Nephron (organoid): ENCODE measurements around the gene TSPOAP1.

Source experiments
- H3K27ac Mint-ChIP-seq, 3 experiments: 2 replicates each; pipeline ENCODE4 v1.8.0; 2020; ENCODE audit warnings: mixed read lengths in 3 of 3, mild to moderate bottlenecking in 2 of 3, moderate library complexity in 1 of 3
- H3K27me3 Mint-ChIP-seq: 2 replicates; pipeline ENCODE4 v1.8.0; 2021; ENCODE audit warnings: low read depth, mild to moderate bottlenecking, moderate library complexity, mixed read lengths
- H3K36me3 Mint-ChIP-seq: 2 replicates; pipeline ENCODE4 v1.8.0; 2020; ENCODE audit warnings: low read depth, mixed read lengths
- H3K4me1 Mint-ChIP-seq: 2 replicates; pipeline ENCODE4 v1.8.0; 2020; ENCODE audit warnings: mixed read lengths
- H3K4me3 Mint-ChIP-seq, 3 experiments: 2 replicates each; pipeline ENCODE4 v1.8.0; 2020; ENCODE audit warnings: mild to moderate bottlenecking in 3 of 3, mixed read lengths in 3 of 3, moderate library complexity in 2 of 3
- H3K9me3 Mint-ChIP-seq: 2 replicates; pipeline ENCODE4 v1.8.0; 2020; ENCODE audit warnings: mixed read lengths
- CTCF ChIP-seq, 3 experiments: fragments of 200-600 bp; sonication (generic); IDR thresholded peaks; one replicate each; pipeline ENCODE4 v1.5.0; 2021; ENCODE audit warnings: antibody characterized with exemption in 3 of 3; ENCODE audit not compliant: unreplicated experiment in 3 of 3

TSPOAP1 gene

DNA sequence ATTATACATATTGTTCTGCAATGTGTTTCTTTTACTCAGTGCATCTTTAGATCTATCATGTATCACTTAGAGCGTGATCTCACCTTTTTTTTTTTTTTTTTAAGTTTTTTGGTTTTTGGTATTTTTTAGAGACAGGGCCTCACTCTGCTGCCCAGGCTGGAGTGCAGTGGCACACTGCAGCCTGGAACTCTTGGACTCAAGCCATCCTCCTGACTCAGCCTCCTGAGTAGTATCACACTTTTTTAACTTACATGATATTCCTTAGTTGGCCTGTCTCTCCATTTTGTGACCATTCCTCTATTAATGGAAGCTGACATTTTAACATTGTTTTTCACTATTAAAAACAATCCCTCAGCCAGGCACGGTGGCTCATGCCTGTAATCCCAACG lies 43.2 kb downstream of the TSPOAP1 start:
- H3K27me3 Mint-ChIP-seq: peaks cover 20% of the 10 kb centered on the region
- no peaks in the 10 kb centered on the region for H3K4me1 Mint-ChIP-seq
- no peaks in the 10 kb centered on the region for H3K36me3 Mint-ChIP-seq
- TF ChIP-seq CTCF (IDR thresholded peaks at IDR 0.05; ENCODE audit: unreplicated experiment in 3 of 3): no peak
- no peaks in the 10 kb centered on the region for H3K9me3 Mint-ChIP-seq
- no peak overlapping the region for H3K4me3 Mint-ChIP-seq
- no peak overlapping the region for H3K27ac Mint-ChIP-seq

DNA sequence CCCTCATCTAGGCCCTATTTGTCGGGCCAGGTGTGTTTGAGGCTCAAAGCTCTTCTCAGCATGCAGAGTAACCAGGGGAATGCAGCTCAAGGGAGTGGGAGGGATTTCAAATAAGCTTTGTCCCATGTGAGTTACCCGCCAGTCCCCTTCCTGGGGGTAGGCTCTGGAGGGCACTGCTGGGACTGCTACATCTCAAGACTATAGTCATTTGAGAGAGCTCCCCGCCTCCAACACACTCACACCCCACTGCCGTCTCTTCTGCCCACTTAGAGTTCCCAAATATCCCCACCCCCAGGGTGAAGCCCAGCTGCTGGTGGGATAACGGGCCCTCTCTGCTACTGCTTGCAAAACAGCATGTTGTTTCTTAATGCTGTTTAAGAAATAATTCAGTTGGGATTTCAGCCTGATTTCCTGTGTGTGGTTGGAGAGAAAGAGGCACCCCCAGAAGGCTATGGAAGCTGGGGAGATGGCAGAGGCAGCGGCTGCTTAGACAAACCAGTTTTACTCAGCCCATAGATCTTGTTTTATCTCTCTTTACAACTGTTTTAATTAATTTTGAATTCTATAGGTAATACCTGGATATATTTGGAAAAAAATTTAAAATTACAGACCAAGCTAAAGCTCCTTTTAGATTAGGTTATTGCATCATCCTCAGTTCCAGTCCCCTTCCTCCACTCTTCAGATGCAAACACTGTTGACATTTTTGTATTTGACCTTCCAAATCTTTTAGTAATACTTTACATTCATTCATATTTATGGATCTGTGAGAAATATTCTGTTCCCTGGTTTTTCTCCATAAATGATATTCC lies 43.8 kb downstream of the TSPOAP1 start:
- H3K27ac Mint-ChIP-seq: no peak overlapping the region
- H3K4me1 Mint-ChIP-seq: no peaks in the 10 kb centered on the region
- peaks cover 20% of the 10 kb centered on the region for H3K27me3 Mint-ChIP-seq
- H3K36me3 Mint-ChIP-seq: no peaks in the 10 kb centered on the region
- H3K4me3 Mint-ChIP-seq: no peak overlapping the region
- no peak for TF ChIP-seq CTCF (IDR thresholded peaks at IDR 0.05; ENCODE audit: unreplicated experiment in 3 of 3)
- no peaks in the 10 kb centered on the region for H3K9me3 Mint-ChIP-seq

- peaks cover 20% of the 10 kb centered on the region for H3K27me3 Mint-ChIP-seq
- no peak overlapping the region for H3K27ac Mint-ChIP-seq
- H3K4me1 Mint-ChIP-seq: no peaks in the 10 kb centered on the region
- no peak overlapping the region for H3K4me3 Mint-ChIP-seq
- TF ChIP-seq CTCF (IDR thresholded peaks at IDR 0.05; ENCODE audit: unreplicated experiment in 3 of 3): no peak
- no peaks in the 10 kb centered on the region for H3K9me3 Mint-ChIP-seq
- H3K36me3 Mint-ChIP-seq: no peaks in the 10 kb centered on the region
These were observed 44.7 kb downstream of the TSPOAP1 start for GRCh38 chr17:58283674-58284612.

DNA sequence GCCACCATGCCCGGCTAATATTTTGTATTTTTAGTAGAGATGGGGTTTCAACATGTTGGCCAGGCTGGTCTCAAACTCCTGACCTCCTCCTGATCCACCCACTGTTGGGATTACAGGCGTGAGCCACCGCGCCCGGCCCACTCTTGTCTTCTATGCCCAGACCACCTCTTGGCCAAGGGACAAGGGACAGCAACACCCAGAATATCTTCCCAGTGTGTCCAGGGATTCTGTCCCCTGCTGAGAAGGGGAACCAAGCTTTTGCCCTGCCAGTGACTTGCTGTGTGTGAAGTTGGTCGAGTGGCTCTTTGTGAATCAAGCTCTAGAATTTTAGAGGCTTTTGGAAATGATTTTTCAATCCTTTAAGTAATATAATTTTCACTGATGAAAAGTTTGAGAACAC lies 46.2 kb downstream of the TSPOAP1 start:
- Mint-ChIP-seq H3K4me3 (no peak overlapping the region), H3K9me3 (no peaks in the 10 kb centered on the region), H3K4me1 (no peaks in the 10 kb centered on the region), H3K27me3 (peaks cover 20% of the 10 kb centered on the region), H3K27ac (no peak overlapping the region), H3K36me3 (no peaks in the 10 kb centered on the region)
- TF ChIP-seq CTCF (IDR thresholded peaks at IDR 0.05; ENCODE audit: unreplicated experiment in 3 of 3): no peak

DNA sequence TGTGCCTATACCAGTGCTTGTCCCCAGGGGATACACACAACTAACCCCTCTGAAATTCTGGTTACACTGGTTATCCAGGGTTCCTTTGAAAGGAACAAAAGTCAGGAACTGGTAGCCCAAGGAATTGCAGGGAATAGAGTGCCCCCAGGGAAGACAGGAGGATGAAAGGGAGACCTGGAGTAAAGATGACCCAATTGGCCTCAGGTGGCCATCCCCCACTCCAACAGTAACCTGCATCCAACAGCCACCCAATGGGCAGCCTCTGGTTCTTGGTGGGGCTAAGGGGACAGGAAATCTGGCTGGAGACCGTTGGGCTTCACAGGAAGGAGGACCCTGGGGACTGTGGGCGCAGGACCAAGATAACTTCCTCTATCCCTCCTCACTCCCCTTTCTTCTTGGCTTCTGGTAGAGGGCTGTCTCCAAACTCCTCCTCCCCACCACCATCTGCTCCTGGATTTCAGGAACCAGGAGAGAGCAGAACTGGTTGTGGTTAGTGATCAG lies 47.0 kb downstream of the TSPOAP1 start:
- Mint-ChIP-seq H3K9me3 (no peaks in the 10 kb centered on the region), H3K27ac (no peak overlapping the region), H3K4me1 (no peaks in the 10 kb centered on the region), H3K36me3 (no peaks in the 10 kb centered on the region), H3K4me3 (no peak overlapping the region), H3K27me3 (peaks cover 20% of the 10 kb centered on the region)
- TF ChIP-seq CTCF (IDR thresholded peaks at IDR 0.05; ENCODE audit: unreplicated experiment in 3 of 3): no peak
